GM19239 (cell line): Measurements from ENCODE around the gene ZFYVE9.
"Not testable (repeated sequence)": the region's sequence is repeated elsewhere in the genome, so short reads cannot be mapped to it uniquely, and the experiment has no call there.

Source experiments
- DNase-seq: peaks from one replicate; pipeline ENCODE4 v3.0.0; 2011; ENCODE audit warnings: low spot score; ENCODE audit not compliant: insufficient read length
- FAIRE-seq: peaks from 2 replicates; lab custom pipeline; 2011; peaks lifted over from hg19 to GRCh38; lab: Jason Lieb, UNC

The ZFYVE9 gene

GRCh38 chr1:52365071-52365745 is 223.3 kb downstream of the ZFYVE9 start:
- FAIRE-seq, result peak; percentile 85
- peak; percentile 36 for DNase-seq

DNA sequence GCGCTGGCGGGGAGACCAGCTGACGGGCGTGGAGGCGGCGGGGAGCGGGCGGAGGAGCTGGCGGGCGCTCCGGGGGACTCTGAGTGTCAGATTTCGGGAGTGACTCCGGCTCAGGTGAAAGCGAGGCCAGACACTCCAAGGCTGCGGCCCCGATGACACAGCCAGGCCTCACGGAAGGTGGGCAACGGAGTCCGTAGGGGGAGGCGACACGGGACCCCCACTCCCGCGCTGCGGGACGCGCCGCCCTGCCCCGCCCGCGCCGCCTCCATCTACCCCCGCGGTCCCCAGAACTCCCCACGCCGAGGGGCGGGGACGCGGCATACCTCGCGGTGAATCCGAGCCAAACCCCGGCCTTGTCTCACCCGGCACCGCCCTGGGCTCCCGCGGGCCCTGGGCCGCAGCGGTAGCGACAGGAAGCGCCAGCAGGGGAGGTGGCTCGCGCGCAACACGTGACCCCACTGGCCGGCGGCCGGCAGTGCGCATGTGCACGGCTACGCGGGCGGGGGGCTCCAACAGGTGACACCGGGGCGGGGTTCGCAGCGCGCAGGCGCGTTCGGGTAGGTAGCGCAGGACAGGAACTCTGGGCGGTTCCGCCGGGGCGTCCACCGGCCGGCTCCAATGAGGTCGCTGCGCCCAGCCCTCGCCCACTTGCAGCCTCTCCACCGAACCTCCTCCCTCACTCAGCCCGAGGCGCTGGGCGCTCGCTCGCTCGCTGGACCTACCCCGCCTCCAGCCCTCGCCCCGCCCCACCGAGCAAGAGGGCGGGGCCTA is 224.0 kb downstream of the ZFYVE9 start, which contains the start of gene CC2D1B:
Gene CC2D1B (minus strand): TSS at position 460 of the 771 bp plus-strand sequence. CDS start 1,585 bp downstream, outside the sequence.
- FAIRE-seq (peak; percentile 95), DNase-seq (peak; percentile 97)

DNA sequence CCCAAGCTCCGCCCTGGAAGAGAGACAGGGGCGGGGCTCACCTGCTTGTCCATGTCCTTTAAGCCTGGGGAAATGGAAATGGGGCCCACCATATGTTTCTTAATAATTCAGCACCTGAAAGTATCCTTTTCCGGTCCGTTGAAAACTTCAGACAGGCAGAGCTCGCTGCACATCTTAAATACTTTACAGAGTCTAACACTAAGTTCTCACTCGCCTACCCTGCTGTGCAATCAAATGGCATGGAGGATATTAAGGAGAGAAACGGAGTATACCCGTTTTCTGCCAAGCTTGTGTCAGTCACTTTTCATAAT is 224.6 kb downstream of the ZFYVE9 start:
- no peak for FAIRE-seq

GRCh38 chr1:52367272-52367671 is 225.4 kb downstream of the ZFYVE9 start:
- DNase-seq (no peak), FAIRE-seq (no peak)

More for the DNA sequence above, 224.6 kb downstream of the ZFYVE9 start:
- DNase-seq, result no peak

DNA sequence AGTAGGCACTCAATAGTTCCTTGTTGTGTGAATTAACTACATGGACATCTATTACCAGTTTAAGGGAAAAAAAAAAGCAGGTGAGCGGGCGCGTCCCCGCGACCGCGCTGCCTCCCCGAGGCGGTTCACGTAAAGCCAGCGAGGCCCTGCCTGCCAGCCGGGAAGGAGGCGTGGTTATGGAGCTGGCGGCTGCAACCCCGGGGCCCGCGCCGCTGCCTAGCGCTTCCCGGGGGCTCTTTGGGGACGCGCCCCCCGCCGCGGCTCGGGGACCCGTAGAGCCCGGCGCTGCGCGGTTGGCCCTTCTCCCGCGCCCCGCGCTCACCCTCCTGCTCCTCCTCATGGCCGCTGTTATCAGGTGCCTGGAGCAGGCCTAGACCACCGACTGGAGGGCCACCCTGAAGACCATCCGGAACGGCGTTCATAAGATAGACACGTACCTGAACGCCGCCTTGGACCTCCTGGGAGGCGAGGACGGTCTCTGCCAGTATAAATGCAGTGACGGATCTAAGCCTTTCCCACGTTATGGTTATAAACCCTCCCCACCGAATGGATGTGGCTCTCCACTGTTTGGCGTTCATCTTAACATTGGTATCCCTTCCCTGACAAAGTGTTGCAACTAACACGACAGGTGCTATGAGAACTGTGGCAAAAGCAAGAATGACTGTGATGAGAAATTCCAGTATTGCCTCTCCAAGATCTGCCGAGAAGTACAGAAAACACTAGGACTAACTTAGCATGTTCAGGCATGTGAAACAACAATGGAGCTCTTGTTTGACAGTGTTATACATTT is 226.7 kb downstream of the ZFYVE9 start:
- FAIRE-seq (peak; percentile 82), DNase-seq (peak; percentile 47)

DNA sequence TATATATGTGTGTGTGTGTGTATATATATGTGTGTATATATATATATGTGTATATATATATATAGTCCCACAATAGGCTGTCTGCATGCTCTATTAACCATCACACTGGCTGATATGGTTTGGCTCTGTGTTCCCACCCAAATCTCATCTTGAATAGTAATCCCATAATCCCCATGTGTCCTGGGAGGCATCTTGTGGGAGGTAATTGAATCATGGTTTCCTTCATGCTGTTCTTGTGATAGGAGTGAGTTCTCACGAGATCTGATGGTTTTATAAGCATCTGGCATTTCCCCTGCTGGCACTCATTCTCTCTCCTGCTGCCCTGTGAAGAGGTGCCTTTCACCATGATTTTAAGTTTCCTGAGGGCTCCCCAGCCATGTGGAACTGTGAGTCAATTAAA is 228.0 kb downstream of the ZFYVE9 start:
- FAIRE-seq, DNase-seq: not testable (repeated sequence)

DNA sequence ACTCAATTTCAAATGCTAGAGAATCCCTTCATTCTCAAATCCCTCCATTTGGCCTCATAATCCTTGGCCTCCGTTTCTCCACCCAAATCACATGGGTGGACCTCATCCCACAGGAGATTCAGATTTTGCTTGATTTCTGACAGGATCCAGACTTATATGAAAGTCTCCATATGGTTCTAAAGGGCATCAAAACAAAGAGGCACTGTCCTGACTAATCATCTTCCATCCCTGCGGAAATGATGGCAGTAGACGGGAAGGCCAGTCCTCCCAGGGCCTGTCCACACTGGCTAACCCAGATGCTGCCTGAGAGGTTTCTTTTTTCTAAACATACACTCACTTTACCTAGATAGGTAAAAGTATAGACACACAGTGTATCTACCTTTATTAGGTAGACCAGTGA is 243.5 kb downstream of the ZFYVE9 start:
- no peak for DNase-seq
- no peak for FAIRE-seq

GRCh38 chr1:52386458-52386857 is 244.6 kb downstream of the ZFYVE9 start:
- no peak for DNase-seq
- FAIRE-seq, result no peak

- FAIRE-seq (no peak), DNase-seq (no peak)
Observed at GRCh38 chr1:52393174-52393573, 251.3 kb downstream of the ZFYVE9 start.
